Activated T-helper 1 cell treated with anti-CD3 and anti-CD28 coated beads, Interleukin-12 subunit alpha, Interleukin-12 subunit beta, Interleukin-2, Interleukin-4 antibody, amounts not matched to agents 30 ng/mL and 10 ng/mL and 1 ng/mL, durations not matched to agents 14 hours and 24 hours and 36 hours (primary cell): ENCODE data around the gene APOC4. TPM values are rescaled to one million over a fixed set of nuclear protein-coding genes. Genes with fewer than 3 reads are reported as not detected.

Experiments
- DNase-seq: peaks from one replicate; pipeline ENCODE4 v3.0.0; 2021; ENCODE audit warnings: low spot score
- H3K27ac Mint-ChIP-seq: one replicate; pipeline ENCODE4 v1.8.0; 2021; ENCODE audit warnings: mild to moderate bottlenecking, mixed read lengths
- H3K27me3 Mint-ChIP-seq: one replicate; pipeline ENCODE4 v1.8.0; 2022; ENCODE audit warnings: mild to moderate bottlenecking, moderate library complexity, mixed read lengths; ENCODE audit not compliant: insufficient read depth
- H3K36me3 Mint-ChIP-seq: one replicate; pipeline ENCODE4 v1.8.0; 2021; ENCODE audit warnings: low read depth, mixed read lengths
- H3K4me1 Mint-ChIP-seq: one replicate; pipeline ENCODE4 v1.8.0; 2021; ENCODE audit warnings: low read depth, mixed read lengths
- H3K4me3 Mint-ChIP-seq: one replicate; pipeline ENCODE4 v1.8.0; 2021; ENCODE audit warnings: mild to moderate bottlenecking, moderate library complexity, mixed read lengths
- H3K9me3 Mint-ChIP-seq: one replicate; pipeline ENCODE4 v1.8.0; 2021; ENCODE audit warnings: mixed read lengths
- intact Hi-C: fragments of 100-400 bp; cut with micrococcal nuclease; formaldehyde crosslinking; loops from one replicate; pipeline ENCODE4 v1.15.1; 2024
- total RNA-seq: library from RNA; stranded (reverse); gene quantifications from 2 replicates; pipeline ENCODE4 v1.2.3, GENCODE V29; 2022

Gene APOC4
- total RNA-seq, 1 donor from 2014 or later, result not detected

GRCh38 chr19:44927746-44928145 lies 14.3 kb upstream of the APOC4 start:
- peaks cover 17% of the 10 kb centered on the region for H3K27me3 Mint-ChIP-seq
- H3K27ac Mint-ChIP-seq, result no peak overlapping the region
- H3K4me1 Mint-ChIP-seq, result peaks cover 5% of the 10 kb centered on the region
- H3K36me3 Mint-ChIP-seq, result no peaks in the 10 kb centered on the region
- H3K9me3 Mint-ChIP-seq, result no peaks in the 10 kb centered on the region
- H3K4me3 Mint-ChIP-seq, result no peak overlapping the region
- intact Hi-C loops, result loop anchor here (1.0 to 2.0 kb wide), 3 partner anchors 12 to 112 kb away; partner anchors contain the start of gene CLASRP
- DNase-seq, result no peak

GRCh38 chr19:44930088-44930487 lies 11.9 kb upstream of the APOC4 start:
- no peak overlapping the region for H3K27ac Mint-ChIP-seq
- intact Hi-C loops, result no loop called here
- no peaks in the 10 kb centered on the region for H3K36me3 Mint-ChIP-seq
- peaks cover 17% of the 10 kb centered on the region for H3K27me3 Mint-ChIP-seq
- no peaks in the 10 kb centered on the region for H3K9me3 Mint-ChIP-seq
- no peak overlapping the region for H3K4me3 Mint-ChIP-seq
- DNase-seq, result no peak
- peaks cover 5% of the 10 kb centered on the region for H3K4me1 Mint-ChIP-seq

GRCh38 chr19:44931541-44931940 lies 10.5 kb upstream of the APOC4 start:
- intact Hi-C loops, result no loop called here
- no peaks in the 10 kb centered on the region for H3K9me3 Mint-ChIP-seq

GRCh38 chr19:44939668-44940067 lies 2.4 kb upstream of the APOC4 start:
- Mint-ChIP-seq H3K36me3 (no peaks in the 10 kb centered on the region), H3K4me1 (no peaks in the 10 kb centered on the region), H3K27ac (no peak overlapping the region), H3K27me3 (no peaks in the 10 kb centered on the region), H3K4me3 (no peak overlapping the region), H3K9me3 (no peaks in the 10 kb centered on the region)
- no peak for DNase-seq
- intact Hi-C loops, result no loop called here

More at GRCh38 chr19:44931541-44931940, 10.5 kb upstream of the APOC4 start:
- Mint-ChIP-seq H3K27ac (no peak overlapping the region), H3K4me1 (peaks cover 5% of the 10 kb centered on the region), H3K36me3 (no peaks in the 10 kb centered on the region), H3K4me3 (no peak overlapping the region), H3K27me3 (peaks cover 10% of the 10 kb centered on the region)
- DNase-seq, result no peak

- Mint-ChIP-seq H3K27ac (no peak overlapping the region), H3K4me3 (no peak overlapping the region), H3K27me3 (no peaks in the 10 kb centered on the region), H3K36me3 (no peaks in the 10 kb centered on the region), H3K9me3 (no peaks in the 10 kb centered on the region), H3K4me1 (no peaks in the 10 kb centered on the region)
- intact Hi-C loops, result no loop called here
- DNase-seq, result no peak
Measured at GRCh38 chr19:44943801-44944249, 1.8 kb downstream of the APOC4 start.

GRCh38 chr19:44947041-44947581 lies 5.1 kb downstream of the APOC4 start:
- no peaks in the 10 kb centered on the region for H3K27me3 Mint-ChIP-seq
- no peak overlapping the region for H3K4me3 Mint-ChIP-seq
- H3K4me1 Mint-ChIP-seq, result no peaks in the 10 kb centered on the region
- intact Hi-C loops, result no loop called here
- no peak overlapping the region for H3K27ac Mint-ChIP-seq
- no peak for DNase-seq
- no peaks in the 10 kb centered on the region for H3K9me3 Mint-ChIP-seq
- H3K36me3 Mint-ChIP-seq, result peaks cover 1% of the 10 kb centered on the region

GRCh38 chr19:44948237-44948636 lies 6.2 kb downstream of the APOC4 start:
- peaks cover 1% of the 10 kb centered on the region for H3K36me3 Mint-ChIP-seq
- no peaks in the 10 kb centered on the region for H3K9me3 Mint-ChIP-seq
- H3K4me3 Mint-ChIP-seq, result no peak overlapping the region
- no peak for DNase-seq
- no peaks in the 10 kb centered on the region for H3K4me1 Mint-ChIP-seq
- intact Hi-C loops, result no loop called here
- no peak overlapping the region for H3K27ac Mint-ChIP-seq
- no peaks in the 10 kb centered on the region for H3K27me3 Mint-ChIP-seq

GRCh38 chr19:44948763-44949374 lies 6.8 kb downstream of the APOC4 start:
- peaks cover 1% of the 10 kb centered on the region for H3K36me3 Mint-ChIP-seq
- peaks cover 6% of the 10 kb centered on the region for H3K4me1 Mint-ChIP-seq
- no peaks in the 10 kb centered on the region for H3K27me3 Mint-ChIP-seq
- no peaks in the 10 kb centered on the region for H3K9me3 Mint-ChIP-seq
- intact Hi-C loops, result no loop called here
- H3K27ac Mint-ChIP-seq, result no peak overlapping the region
- H3K4me3 Mint-ChIP-seq, result no peak overlapping the region
- DNase-seq, result no peak

- no peaks in the 10 kb centered on the region for H3K27me3 Mint-ChIP-seq
- no peak overlapping the region for H3K4me3 Mint-ChIP-seq
- intact Hi-C loops, result no loop called here
- peaks cover 7% of the 10 kb centered on the region for H3K4me1 Mint-ChIP-seq
- DNase-seq, result no peak
- H3K27ac Mint-ChIP-seq, result no peak overlapping the region
- peaks cover 1% of the 10 kb centered on the region for H3K36me3 Mint-ChIP-seq
- H3K9me3 Mint-ChIP-seq, result no peaks in the 10 kb centered on the region
Measured at GRCh38 chr19:44949550-44949949, 7.5 kb downstream of the APOC4 start.

- peaks cover 1% of the 10 kb centered on the region for H3K36me3 Mint-ChIP-seq
- no peaks in the 10 kb centered on the region for H3K9me3 Mint-ChIP-seq
- intact Hi-C loops, result loop anchor here (1.0 to 5.0 kb wide), 5 partner anchors 48 to 262 kb away; no protein-coding TSS in a partner anchor
- peak; percentile 49 for DNase-seq
- no peaks in the 10 kb centered on the region for H3K27me3 Mint-ChIP-seq
- no peak overlapping the region for H3K27ac Mint-ChIP-seq
- no peak overlapping the region for H3K4me3 Mint-ChIP-seq
- peaks cover 16% of the 10 kb centered on the region for H3K4me1 Mint-ChIP-seq
Measured at GRCh38 chr19:44951179-44952159, 9.4 kb downstream of the APOC4 start.

- intact Hi-C loops, result loop anchor here (1.0 to 5.0 kb wide), 4 partner anchors 39 to 224 kb away; partner anchors contain the start of genes BLOC1S3 and TRAPPC6A
- peaks cover 1% of the 10 kb centered on the region for H3K36me3 Mint-ChIP-seq
- H3K27me3 Mint-ChIP-seq, result no peaks in the 10 kb centered on the region
- H3K4me3 Mint-ChIP-seq, result peak overlapping the region; percentile 96
- H3K27ac Mint-ChIP-seq, result peak overlapping the region; percentile 93
- H3K4me1 Mint-ChIP-seq, result peaks cover 33% of the 10 kb centered on the region
- DNase-seq, result no peak
- no peaks in the 10 kb centered on the region for H3K9me3 Mint-ChIP-seq
Measured at GRCh38 chr19:44954278-44954648, 12.2 kb downstream of the APOC4 start.

GRCh38 chr19:44954649-44955504 lies 12.8 kb downstream of the APOC4 start, which contains the start of gene CLPTM1:
CLPTM1 (plus strand) TSS chr19:44955380; CDS start chr19:44955396, 16 bp downstream.
- no peaks in the 10 kb centered on the region for H3K36me3 Mint-ChIP-seq
- peak within 1 kb of the TSS; percentile 93 for H3K27ac Mint-ChIP-seq

More at GRCh38 chr19:44954649-44955504, 12.8 kb downstream of the APOC4 start, which contains the start of gene CLPTM1:
- intact Hi-C loops, result loop anchor here (1.0 to 5.0 kb wide), 8 partner anchors 40 to 223 kb away; partner anchors contain the start of genes BLOC1S3, CLASRP and TRAPPC6A
- no peaks in the 10 kb centered on the region for H3K27me3 Mint-ChIP-seq
- H3K4me1 Mint-ChIP-seq, result peaks cover 38% of the 10 kb centered on the region
- DNase-seq, result peak; percentile 93
- H3K4me3 Mint-ChIP-seq, result peak within 1 kb of the TSS; percentile 96
- no peaks in the 10 kb centered on the region for H3K9me3 Mint-ChIP-seq
